ENCODE measurements around the gene ING3. TPM values are rescaled to one million over a fixed set of nuclear protein-coding genes. Genes with fewer than 3 reads are reported as not detected.
A peak's percentile ranks its signal among the peaks of the same experiment; 100 is the strongest.

The ING3 gene
- total and polyA plus RNA-seq, 9 of the 15 experiments (the other 6 are each of a cell fraction or from before 2014, with no cell fraction given), result 22.8 to 233 (median 50.4) TPM

DNA sequence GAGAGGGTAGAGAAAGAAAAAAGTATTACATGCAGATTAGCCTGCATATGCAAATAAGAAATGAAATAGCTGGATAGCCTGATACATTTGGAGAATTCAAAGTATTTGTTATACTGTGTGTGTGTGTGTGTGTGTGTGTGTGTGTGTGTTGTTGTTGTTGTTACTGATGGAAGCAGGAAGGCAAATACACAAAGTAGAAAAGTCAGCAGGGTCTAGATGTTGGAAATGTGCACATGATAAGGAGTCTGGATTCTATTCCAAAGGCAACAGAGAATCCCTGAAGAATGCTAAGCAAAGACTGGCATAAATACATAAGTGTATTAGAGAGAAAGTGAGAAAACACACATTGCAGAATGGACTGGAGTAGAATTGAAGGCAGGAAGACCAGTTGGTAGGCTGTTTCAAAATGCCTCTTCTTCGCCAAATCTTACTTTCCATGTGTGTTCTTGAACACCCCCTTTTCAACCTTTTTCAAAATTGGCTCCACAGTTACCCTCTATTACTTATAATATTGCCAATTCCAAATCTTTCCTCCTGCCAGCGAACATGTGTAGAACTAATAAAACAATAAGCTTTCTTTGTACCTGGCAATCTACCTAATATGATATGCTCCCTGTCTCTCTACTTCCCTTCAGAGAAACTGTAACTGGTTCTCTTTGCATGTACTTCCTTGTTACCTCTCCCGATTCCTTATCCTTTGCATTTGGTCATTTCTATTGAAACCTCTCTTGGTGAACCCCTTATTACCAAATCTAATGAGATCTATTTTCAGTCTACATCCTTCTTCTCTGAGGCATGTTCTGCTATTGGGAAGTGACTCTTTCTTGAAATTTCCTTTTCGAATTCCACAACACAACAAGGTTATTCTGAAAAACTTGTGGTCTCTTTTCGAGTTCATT is 44.2 kb downstream of the ING3 start (continued):
- peak; percentile 64; the same call in 1 of the 2 replicates for TF ChIP-seq HBP1 (CRISPR knock-in tag; IDR thresholded peaks at IDR 0.05)
- TF ChIP-seq EGR1 (conservative IDR thresholded peaks at IDR 0.05), result no peak
- TF ChIP-seq ZNF324 (CRISPR knock-in tag; IDR thresholded peaks at IDR 0.05), result 0 out of 2 replicates have a peak, but pooled peaks have one; percentile 43
- peak; percentile 51 for TF ChIP-seq NFIC (IDR thresholded peaks at IDR 0.05)
- TF ChIP-seq ZBTB26 (CRISPR knock-in tag; IDR thresholded peaks at IDR 0.05), result 0 out of 2 replicates have a peak, but pooled peaks have one; percentile 3

DNA sequence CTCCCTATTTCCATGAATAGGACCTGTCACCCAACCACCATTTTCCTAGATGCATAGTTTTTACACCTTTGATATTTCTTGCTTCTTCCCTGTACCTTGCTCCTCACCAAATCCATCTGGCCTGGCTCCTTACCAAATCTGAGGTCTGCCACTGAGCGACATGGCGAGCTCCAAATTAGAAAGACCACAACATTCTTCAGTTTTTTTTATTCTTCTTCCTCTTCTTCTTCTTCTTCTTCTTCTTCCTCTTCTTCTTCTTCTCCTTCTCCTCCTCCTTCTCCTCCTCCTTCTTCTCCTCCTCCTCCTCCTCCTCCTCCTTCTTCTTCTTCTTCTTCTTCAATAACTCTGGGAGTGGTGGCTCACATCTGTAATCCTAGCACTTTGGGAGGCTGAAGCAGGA is 45.1 kb downstream of the ING3 start:
- Histone ChIP-seq H3K79me2 (ENCODE audit: control insufficient read depth, insufficient read depth, low read length) (peaks cover 100% of the 10 kb centered on the region), H3K9ac (ENCODE audit: insufficient read depth in 1 of 2, low read depth in 2 of 2, low read length in 2 of 2) (peak overlapping the region; percentile 61 to 87; a peak in 3 of 4 replicates), H3K36me3 (ENCODE audit: control insufficient read depth, insufficient read depth, low read length) (peaks cover 91% of the 10 kb centered on the region), H2AFZ (ENCODE audit: low read depth, low read length) (no peak overlapping the region), H3K27me3 (ENCODE audit: control insufficient read depth in 2 of 2, insufficient read depth in 2 of 2, low read length in 2 of 2) (no peaks in the 10 kb centered on the region), H3K4me2 (ENCODE audit: insufficient read depth, low read length) (peak overlapping the region; percentile 89), H3K9me1 (ENCODE audit: control insufficient read depth, insufficient read depth, low read length) (no peaks in the 10 kb centered on the region), H3K27ac (ENCODE audit: extremely low read depth, low read depth, low read length) (peak overlapping the region; percentile 20; the same call in 2 of the 3 replicates), H3K9me3 (replicated peaks; ENCODE audit: control insufficient read depth, insufficient read depth, low read depth, low read length) (no peaks in the 10 kb centered on the region), H4K20me1 (replicated peaks; ENCODE audit: control insufficient read depth, insufficient read depth, low read length) (no peaks in the 10 kb centered on the region), H3K4me3 (peak overlapping the region; percentile 4; the same call in 1 of the 2 replicates), H3K4me1 (replicated peaks in 1 of 2; ENCODE audit: control insufficient read depth in 2 of 2, insufficient read depth in 2 of 2, low read length in 2 of 2) (peaks cover 10 to 36% of the 10 kb centered on the region in 2 experiments)
- no TSS peak for BruUV-seq (replicated peaks)
- intact Hi-C loops (cut with micrococcal nuclease) (no loop called here), in situ Hi-C loops (cut with MboI) (loop anchor here (5.0 kb wide), 1 partner anchor 82 kb away; no protein-coding TSS in a partner anchor)
- 48% methylated on average over 2 of the region's 2 CpGs for WGBS (ENCODE audit: insufficient coverage, low coverage, missing lambda C conversion rate)
- POLR2A ChIA-PET, result interaction anchor here (0.6 to 3.7 kb wide), 9 partner anchors 9 to 511 kb away, joined by 3 to 14 read pairs (median 4); no protein-coding TSS in a partner anchor
- DNase-seq (ENCODE audit: extremely low read depth in 1 of 4, low spot score in 3 of 4), result no peak
- FAIRE-seq, result no peak
- no peak for ATAC-seq
- CTCF ChIA-PET (ENCODE audit: low intra/inter-chr PET ratio), result interaction anchor here (1.2 to 1.4 kb wide), 2 partner anchors 12 to 85 kb away, joined by 3 read pairs; no protein-coding TSS in a partner anchor
- peak; percentile 85 for TF ChIP-seq RBM39 (optimal IDR thresholded peaks at IDR 0.05; ENCODE audit: low read depth, low read length)
- TF ChIP-seq, protein P1, sequence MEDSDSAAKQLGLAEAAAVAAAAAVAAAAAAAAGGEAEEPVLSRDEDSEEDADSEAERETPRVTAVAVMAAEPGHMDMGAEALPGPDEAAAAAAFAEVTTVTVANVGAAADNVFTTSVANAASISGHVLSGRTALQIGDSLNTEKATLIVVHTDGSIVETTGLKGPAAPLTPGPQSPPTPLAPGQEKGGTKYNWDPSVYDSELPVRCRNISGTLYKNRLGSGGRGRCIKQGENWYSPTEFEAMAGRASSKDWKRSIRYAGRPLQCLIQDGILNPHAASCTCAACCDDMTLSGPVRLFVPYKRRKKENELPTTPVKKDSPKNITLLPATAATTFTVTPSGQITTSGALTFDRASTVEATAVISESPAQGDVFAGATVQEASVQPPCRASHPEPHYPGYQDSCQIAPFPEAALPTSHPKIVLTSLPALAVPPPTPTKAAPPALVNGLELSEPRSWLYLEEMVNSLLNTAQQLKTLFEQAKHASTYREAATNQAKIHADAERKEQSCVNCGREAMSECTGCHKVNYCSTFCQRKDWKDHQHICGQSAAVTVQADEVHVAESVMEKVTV (CRISPR knock-in tag; IDR thresholded peaks at IDR 0.05), result no peak
- peak; percentile 47 for TF ChIP-seq NFIC (IDR thresholded peaks at IDR 0.05)
- no peak for TF ChIP-seq RFX5 (IDR thresholded peaks at IDR 0.05; ENCODE audit: low read depth, low read length)
- no peak for TF ChIP-seq KAT2B (IDR thresholded peaks at IDR 0.05; ENCODE audit: low read depth, low read length)
- TF ChIP-seq, protein P2, sequence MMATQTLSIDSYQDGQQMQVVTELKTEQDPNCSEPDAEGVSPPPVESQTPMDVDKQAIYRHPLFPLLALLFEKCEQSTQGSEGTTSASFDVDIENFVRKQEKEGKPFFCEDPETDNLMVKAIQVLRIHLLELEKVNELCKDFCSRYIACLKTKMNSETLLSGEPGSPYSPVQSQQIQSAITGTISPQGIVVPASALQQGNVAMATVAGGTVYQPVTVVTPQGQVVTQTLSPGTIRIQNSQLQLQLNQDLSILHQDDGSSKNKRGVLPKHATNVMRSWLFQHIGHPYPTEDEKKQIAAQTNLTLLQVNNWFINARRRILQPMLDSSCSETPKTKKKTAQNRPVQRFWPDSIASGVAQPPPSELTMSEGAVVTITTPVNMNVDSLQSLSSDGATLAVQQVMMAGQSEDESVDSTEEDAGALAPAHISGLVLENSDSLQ (IDR thresholded peaks at IDR 0.05), result peak; percentile 13; the same call in 1 of the 2 replicates
- no peak for TF ChIP-seq SMAD2 (IDR thresholded peaks at IDR 0.05; ENCODE audit: low read depth, low read length)
